AG09309 (cell line): ENCODE results near the gene PLXNA3.

Source experiments
- DNase-seq: peaks from one replicate; pipeline ENCODE4 v3.0.0-alpha.2; 2010; ENCODE audit warnings: low read depth
- H3K4me3 ChIP-seq: 2 replicates; pipeline ENCODE4 v1.5.1; 2011; ENCODE audit warnings: mild to moderate bottlenecking, low read depth, low read length, moderate library complexity; ENCODE audit not compliant: control insufficient read depth
- CTCF ChIP-seq: IDR thresholded peaks from 2 replicates; pipeline ENCODE4 v1.5.1; 2011; ENCODE audit warnings: mild to moderate bottlenecking, low read depth, low read length, inconsistent platforms; ENCODE audit not compliant: insufficient read depth, control insufficient read depth; ENCODE audit errors: missing control alignments

Gene PLXNA3

GRCh38 chrX:154440623-154441357, 17.3 kb upstream of the PLXNA3 start:
- DNase-seq, result no peak
- H3K4me3 ChIP-seq, result no peak overlapping the region
- TF ChIP-seq CTCF, result no peak

- no peak for TF ChIP-seq CTCF
- no peak overlapping the region for H3K4me3 ChIP-seq
- no peak for DNase-seq
Measured at GRCh38 chrX:154441564-154441963, 16.5 kb upstream of the PLXNA3 start.

GRCh38 chrX:154441984-154442707, 15.9 kb upstream of the PLXNA3 start:
- no peak for DNase-seq
- no peak overlapping the region for H3K4me3 ChIP-seq
- TF ChIP-seq CTCF, result no peak

- no peak for DNase-seq
- no peak for TF ChIP-seq CTCF
- peak overlapping the region; percentile 38 for H3K4me3 ChIP-seq
Measured at GRCh38 chrX:154443479-154443910, 14.6 kb upstream of the PLXNA3 start.

GRCh38 chrX:154443992-154444754, 13.9 kb upstream of the PLXNA3 start, which contains the start of gene FAM50A:
TSS of gene FAM50A (plus strand) at chrX:154444141. CDS start at chrX:154444236, 95 bp downstream.
- no peak for DNase-seq
- TF ChIP-seq CTCF, result no peak
- H3K4me3 ChIP-seq, result peak within 1 kb of the TSS; percentile 56

GRCh38 chrX:154444755-154445246, 13.3 kb upstream of the PLXNA3 start:
- no peak for DNase-seq
- no peak for TF ChIP-seq CTCF
- peak overlapping the region; percentile 56 for H3K4me3 ChIP-seq
